GM21423 (cell line): Measurements from ENCODE around the gene RAD51B.

ENCODE experiments used
- ATAC-seq: cut with Tn5 transposase; IDR thresholded peaks from one replicate; pipeline ENCODE4 v1.9.1; 2021; ENCODE audit warnings: mild to moderate bottlenecking, moderate library complexity; ENCODE audit not compliant: unreplicated experiment

RAD51B gene

GRCh38 chr14:68718023-68718990 lies 898.7 kb downstream of the RAD51B start:
- ATAC-seq, result no peak

GRCh38 chr14:68719634-68720384 lies 900.2 kb downstream of the RAD51B start:
- ATAC-seq, result no peak

GRCh38 chr14:68722186-68722585 lies 902.6 kb downstream of the RAD51B start:
- ATAC-seq, result no peak

GRCh38 chr14:68722968-68723566 lies 903.5 kb downstream of the RAD51B start:
- ATAC-seq, result no peak

- ATAC-seq, result no peak
These were observed 904.3 kb downstream of the RAD51B start for GRCh38 chr14:68723808-68724268.

- ATAC-seq, result no peak
These were observed 905.3 kb downstream of the RAD51B start for GRCh38 chr14:68724914-68725313.

GRCh38 chr14:68726093-68726695 lies 906.6 kb downstream of the RAD51B start:
- ATAC-seq, result no peak

- no peak for ATAC-seq
These were observed 907.9 kb downstream of the RAD51B start for GRCh38 chr14:68727315-68728047.

GRCh38 chr14:68728342-68729106 lies 908.9 kb downstream of the RAD51B start:
- ATAC-seq, result no peak

GRCh38 chr14:68729556-68729955 lies 910.0 kb downstream of the RAD51B start:
- no peak for ATAC-seq

GRCh38 chr14:68730348-68730747 lies 910.8 kb downstream of the RAD51B start:
- ATAC-seq, result no peak

GRCh38 chr14:68730811-68731425 lies 911.3 kb downstream of the RAD51B start:
- ATAC-seq, result no peak

- ATAC-seq, result no peak
These were observed 913.7 kb downstream of the RAD51B start for GRCh38 chr14:68733086-68733914.

- ATAC-seq, result peak; percentile 71
These were observed 914.7 kb downstream of the RAD51B start for GRCh38 chr14:68734231-68734732.

- ATAC-seq, result no peak
These were observed 916.3 kb downstream of the RAD51B start for GRCh38 chr14:68735856-68736255.

GRCh38 chr14:68736471-68736871 lies 916.9 kb downstream of the RAD51B start:
- ATAC-seq, result no peak

- no peak for ATAC-seq
These were observed 917.5 kb downstream of the RAD51B start for GRCh38 chr14:68737086-68737485.

- ATAC-seq, result no peak
These were observed 919.0 kb downstream of the RAD51B start for GRCh38 chr14:68738559-68738958.
